ENCODE measurements around the gene ASAP2.

ASAP2 gene

GRCh38 chr2:9302755-9303154 is 96.1 kb downstream of the ASAP2 start:
- H3K4me3 ChIP-seq (replicated peaks; ENCODE audit: low read depth, low read length), result no peak overlapping the region
- no peak for DNase-seq (ENCODE audit: extremely low read depth, low read depth)
- TF ChIP-seq, protein P1, sequence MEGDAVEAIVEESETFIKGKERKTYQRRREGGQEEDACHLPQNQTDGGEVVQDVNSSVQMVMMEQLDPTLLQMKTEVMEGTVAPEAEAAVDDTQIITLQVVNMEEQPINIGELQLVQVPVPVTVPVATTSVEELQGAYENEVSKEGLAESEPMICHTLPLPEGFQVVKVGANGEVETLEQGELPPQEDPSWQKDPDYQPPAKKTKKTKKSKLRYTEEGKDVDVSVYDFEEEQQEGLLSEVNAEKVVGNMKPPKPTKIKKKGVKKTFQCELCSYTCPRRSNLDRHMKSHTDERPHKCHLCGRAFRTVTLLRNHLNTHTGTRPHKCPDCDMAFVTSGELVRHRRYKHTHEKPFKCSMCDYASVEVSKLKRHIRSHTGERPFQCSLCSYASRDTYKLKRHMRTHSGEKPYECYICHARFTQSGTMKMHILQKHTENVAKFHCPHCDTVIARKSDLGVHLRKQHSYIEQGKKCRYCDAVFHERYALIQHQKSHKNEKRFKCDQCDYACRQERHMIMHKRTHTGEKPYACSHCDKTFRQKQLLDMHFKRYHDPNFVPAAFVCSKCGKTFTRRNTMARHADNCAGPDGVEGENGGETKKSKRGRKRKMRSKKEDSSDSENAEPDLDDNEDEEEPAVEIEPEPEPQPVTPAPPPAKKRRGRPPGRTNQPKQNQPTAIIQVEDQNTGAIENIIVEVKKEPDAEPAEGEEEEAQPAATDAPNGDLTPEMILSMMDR (IDR thresholded peaks at IDR 0.05; ENCODE audit: low read depth, low read length, missing control alignments), result no peak

GRCh38 chr2:9303528-9304225 is 97.1 kb downstream of the ASAP2 start:
- TF ChIP-seq, protein P1 (IDR thresholded peaks at IDR 0.05; ENCODE audit: low read depth, low read length, missing control alignments), result no peak
- DNase-seq (ENCODE audit: extremely low read depth, low read depth), result no peak

DNA sequence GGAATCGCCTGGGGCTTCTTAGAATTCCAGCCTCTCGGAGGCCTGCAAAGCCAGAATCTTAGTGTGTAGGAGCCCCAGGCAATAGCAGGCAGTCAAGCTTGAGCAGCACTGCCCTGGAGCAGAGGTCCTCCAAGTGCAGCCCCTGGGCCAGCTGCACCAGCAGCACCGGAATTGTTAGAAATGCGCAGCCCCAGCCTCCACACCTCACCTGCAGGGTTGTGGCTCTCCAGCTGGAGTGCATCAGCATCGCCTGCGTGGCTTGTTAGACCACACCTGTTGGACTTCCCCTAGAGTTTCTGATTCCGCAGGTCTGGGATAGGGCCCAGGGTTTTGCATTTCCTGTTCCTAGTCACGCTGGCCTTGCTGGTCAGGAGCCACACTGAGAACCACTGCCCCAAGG is 100.3 kb downstream of the ASAP2 start:
- H3K4me3 ChIP-seq (replicated peaks; ENCODE audit: low read depth, low read length), result no peak overlapping the region
- TF ChIP-seq, protein P1 (IDR thresholded peaks at IDR 0.05; ENCODE audit: low read depth, low read length, missing control alignments), result no peak
- no peak for DNase-seq (ENCODE audit: extremely low read depth, low read depth)

More at GRCh38 chr2:9303528-9304225, 97.1 kb downstream of the ASAP2 start:
- H3K4me3 ChIP-seq (replicated peaks; ENCODE audit: low read depth, low read length), result no peak overlapping the region

DNA sequence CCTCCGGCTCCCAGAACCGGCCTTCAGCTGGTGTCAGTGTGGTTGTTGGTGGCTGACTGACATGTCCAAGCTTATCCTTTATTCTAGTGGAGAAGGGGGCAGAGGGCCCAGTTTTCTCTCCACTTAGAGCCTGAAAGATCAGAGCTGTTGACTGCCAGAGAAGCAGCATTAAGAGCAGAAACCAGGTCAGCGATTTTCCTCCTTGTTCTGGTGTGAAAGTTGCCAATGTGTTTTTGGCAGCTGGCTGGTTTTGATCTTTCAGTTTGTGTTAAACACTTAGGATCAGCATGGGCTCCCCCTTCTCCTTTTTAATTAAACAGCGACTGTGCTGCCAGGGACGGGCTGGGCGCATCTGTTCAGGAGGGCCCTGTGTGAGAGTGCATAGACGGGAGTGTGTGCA is 100.9 kb downstream of the ASAP2 start:
- no peak overlapping the region for H3K4me3 ChIP-seq (replicated peaks; ENCODE audit: low read depth, low read length)
- TF ChIP-seq, protein P1 (IDR thresholded peaks at IDR 0.05; ENCODE audit: low read depth, low read length, missing control alignments), result no peak
- no peak for DNase-seq (ENCODE audit: extremely low read depth, low read depth)

DNA sequence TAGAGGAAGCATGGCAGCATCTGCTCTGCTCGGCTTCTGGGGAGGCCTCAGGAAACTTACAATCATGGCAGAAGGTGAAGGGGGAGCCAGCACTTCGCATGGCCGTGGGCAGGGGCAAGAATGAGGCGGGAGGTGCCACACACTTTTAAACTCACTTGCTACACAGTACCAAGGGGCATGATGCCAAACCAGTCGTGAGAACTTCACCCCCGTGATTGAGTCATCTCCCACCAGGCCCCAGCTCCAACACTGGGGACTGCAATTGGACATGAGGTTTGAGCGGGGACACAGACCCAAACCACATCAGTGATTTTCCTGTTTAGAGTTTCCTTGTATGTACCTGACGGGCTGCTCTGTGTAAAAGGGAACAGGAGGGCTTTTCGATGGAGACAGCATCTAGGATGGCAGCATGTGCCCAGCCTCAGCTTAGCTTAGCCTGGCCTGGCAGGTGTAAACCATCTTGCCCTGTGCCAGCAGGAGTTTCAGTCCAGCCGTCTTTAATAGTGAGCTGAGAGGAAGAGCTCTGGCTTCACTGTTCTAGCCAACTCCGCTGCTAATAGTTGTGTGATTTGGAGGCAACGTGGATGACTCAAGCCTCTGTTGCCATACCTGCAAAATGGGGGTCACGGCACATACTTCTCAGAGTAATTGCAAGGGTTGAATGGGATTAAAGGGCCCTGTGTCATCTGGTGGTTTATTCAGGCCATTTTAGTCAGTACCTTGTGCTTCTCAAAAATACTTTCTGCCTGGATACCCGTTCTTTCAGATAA is 101.8 kb downstream of the ASAP2 start:
- no peak for DNase-seq (ENCODE audit: extremely low read depth, low read depth)
- H3K4me3 ChIP-seq (replicated peaks; ENCODE audit: low read depth, low read length), result no peak overlapping the region
- TF ChIP-seq, protein P1 (IDR thresholded peaks at IDR 0.05; ENCODE audit: low read depth, low read length, missing control alignments), result no peak

DNA sequence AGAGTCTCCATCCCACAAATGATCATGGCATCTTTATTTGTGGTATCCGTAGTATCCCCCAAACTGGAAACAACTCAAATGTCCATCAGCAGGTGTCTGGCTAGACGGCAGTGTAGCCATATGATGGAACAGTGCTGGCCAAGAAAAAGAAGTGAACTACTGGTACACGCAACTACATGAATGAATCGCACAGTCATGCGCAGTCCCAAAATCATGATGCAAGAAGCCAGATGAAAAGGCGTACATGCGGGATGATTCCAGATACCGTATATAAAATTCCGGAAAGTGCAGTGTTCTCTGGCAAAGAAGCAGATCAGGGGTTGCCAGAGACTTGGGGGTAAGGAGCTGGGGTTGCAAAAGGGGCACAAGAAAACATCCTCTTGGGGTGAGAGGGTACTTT is 102.5 kb downstream of the ASAP2 start:
- no peak for DNase-seq (ENCODE audit: extremely low read depth, low read depth)
- H3K4me3 ChIP-seq (replicated peaks; ENCODE audit: low read depth, low read length), result no peak overlapping the region
- TF ChIP-seq, protein P1 (IDR thresholded peaks at IDR 0.05; ENCODE audit: low read depth, low read length, missing control alignments), result no peak

All from HFF-Myc (cell line).